A204.1 (cell line): ENCODE results near the gene CES4A.

Experiments
- FAIRE-seq: peaks from 2 replicates; lab custom pipeline; 2012; peaks lifted over from hg19 to GRCh38; lab: Jason Lieb, UNC

CES4A gene

DNA sequence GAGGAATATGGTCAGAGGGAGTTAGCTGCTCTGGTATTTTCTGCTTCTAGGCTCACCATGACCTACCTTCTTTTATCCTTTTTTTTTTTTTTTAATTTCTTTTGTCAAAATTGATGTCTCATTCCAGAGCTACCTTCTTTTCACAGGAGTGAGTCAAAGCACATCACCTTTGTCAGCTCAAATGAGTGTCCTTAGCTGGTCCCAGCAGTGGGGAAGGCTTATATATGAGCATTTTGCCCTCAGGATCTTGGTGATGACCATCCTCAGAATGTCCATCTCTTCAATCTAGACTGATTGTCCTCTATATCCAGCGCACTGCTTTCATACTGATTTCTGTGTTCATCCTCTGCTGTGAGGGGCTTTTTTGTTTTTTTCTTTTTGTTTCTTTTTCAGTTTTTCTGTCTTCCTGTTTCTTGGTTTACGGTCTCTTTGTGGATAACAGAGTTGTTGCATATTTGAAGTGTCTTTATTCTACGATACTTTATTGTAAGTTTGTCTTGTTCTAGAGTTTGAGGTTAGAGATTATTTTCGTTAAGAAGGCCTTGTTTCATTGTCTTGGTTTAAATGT, 65.5 kb downstream of the CES4A start:
- FAIRE-seq, result no peak

- no peak for FAIRE-seq
Measured at GRCh38 chr16:67054901-67055300, 66.5 kb downstream of the CES4A start.

DNA sequence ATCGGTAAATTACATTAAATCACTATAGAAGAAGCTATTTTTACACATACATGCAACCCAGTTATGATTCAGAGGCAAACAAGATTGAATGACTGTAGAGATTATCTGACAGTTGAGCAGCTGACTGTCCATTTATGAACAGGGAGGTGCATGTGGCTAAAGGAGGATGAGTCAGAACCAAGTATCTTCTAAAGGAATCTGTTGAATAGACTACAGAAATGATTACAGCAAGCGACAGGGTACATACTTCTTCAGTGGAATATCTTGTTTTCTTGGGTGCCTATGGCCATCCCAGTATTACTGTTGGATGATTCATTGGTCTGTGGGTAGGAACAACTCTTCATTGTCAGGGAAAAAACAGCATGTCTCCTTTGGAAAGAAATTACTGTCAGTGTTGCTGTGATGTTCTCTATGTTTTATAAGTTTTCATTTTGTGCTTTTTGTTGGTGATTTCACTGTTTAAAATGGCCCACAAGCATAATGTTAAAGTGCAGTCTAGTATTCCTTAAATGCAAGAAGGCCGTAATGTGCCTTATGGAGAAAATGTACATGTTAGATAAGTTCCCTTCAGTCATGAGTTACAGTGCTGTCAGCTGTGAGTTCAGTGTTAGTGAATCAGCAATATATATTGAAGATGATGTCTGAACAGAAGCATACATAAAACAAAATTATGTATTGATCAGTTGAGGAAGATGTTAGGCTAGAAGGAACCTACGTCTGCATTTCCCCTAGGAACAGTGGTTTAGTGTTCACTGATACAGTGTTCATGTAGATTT, 67.5 kb downstream of the CES4A start:
- no peak for FAIRE-seq
